Esophagus muscularis mucosa (tissue), 4 donors: Measurements from ENCODE around the gene SLFN5.

Source experiments
- EP300 ChIP-seq: sonication (generic); formaldehyde crosslinking; IDR thresholded peaks from one replicate; pipeline ENCODE4 v1.6.1; 2017; ENCODE audit warnings: antibody characterized with exemption
- POLR2A ChIP-seq: fragments of 450-650 bp; IDR thresholded peaks from one replicate; pipeline ENCODE4 v1.6.1; 2017; ENCODE audit warnings: antibody characterized with exemption, moderate library complexity, mild to moderate bottlenecking, low read depth
- POLR2AphosphoS5 ChIP-seq, 2 donors: sonication (generic); formaldehyde crosslinking; IDR thresholded peaks; one replicate each; pipeline ENCODE4 v1.6.1; 2017; ENCODE audit warnings: antibody characterized with exemption in 2 of 2
- TF ChIP-seq, protein P1 (sequence below), 3 experiments: fragments of 200-600 bp in 2 of 3; fragments of 450-650 bp in 1 of 3; sonication (generic) in 2 of 3; IDR thresholded peaks; one replicate each; pipeline ENCODE4 v1.5.1; 2017 to 2019; ENCODE audit warnings: antibody characterized with exemption in 3 of 3, mild to moderate bottlenecking in 2 of 3, moderate library complexity in 1 of 3

DNA sequence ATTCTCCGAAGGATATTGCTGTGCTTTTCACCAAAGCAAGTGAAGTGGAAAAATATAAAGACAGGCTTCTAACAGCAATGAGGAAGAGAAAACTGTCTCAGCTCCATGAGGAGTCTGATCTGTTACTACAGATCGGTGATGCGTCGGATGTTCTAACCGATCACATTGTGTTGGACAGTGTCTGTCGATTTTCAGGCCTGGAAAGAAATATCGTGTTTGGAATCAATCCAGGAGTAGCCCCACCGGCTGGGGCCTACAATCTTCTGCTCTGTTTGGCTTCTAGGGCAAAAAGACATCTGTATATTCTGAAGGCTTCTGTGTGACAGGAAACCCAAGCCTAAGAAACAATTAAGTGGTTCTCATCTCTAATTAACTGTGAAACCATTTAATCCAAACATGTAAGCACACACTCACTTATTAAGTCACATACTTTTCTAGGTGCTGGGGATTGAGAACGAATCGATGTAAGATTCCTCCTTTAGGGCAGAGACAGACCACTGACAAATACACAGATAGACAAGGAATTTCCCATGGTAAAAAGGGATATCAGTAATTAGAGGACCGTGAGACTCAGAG is 22.8 kb downstream of the SLFN5 start:
- TF ChIP-seq POLR2A (no peak), EP300 (no peak), POLR2AphosphoS5 (IDR thresholded peaks at IDR 0.05) (no peak)
- TF ChIP-seq, protein P1, sequence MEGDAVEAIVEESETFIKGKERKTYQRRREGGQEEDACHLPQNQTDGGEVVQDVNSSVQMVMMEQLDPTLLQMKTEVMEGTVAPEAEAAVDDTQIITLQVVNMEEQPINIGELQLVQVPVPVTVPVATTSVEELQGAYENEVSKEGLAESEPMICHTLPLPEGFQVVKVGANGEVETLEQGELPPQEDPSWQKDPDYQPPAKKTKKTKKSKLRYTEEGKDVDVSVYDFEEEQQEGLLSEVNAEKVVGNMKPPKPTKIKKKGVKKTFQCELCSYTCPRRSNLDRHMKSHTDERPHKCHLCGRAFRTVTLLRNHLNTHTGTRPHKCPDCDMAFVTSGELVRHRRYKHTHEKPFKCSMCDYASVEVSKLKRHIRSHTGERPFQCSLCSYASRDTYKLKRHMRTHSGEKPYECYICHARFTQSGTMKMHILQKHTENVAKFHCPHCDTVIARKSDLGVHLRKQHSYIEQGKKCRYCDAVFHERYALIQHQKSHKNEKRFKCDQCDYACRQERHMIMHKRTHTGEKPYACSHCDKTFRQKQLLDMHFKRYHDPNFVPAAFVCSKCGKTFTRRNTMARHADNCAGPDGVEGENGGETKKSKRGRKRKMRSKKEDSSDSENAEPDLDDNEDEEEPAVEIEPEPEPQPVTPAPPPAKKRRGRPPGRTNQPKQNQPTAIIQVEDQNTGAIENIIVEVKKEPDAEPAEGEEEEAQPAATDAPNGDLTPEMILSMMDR (IDR thresholded peaks at IDR 0.05): no peak
